ENCODE data around the gene PLRG1.
A peak's percentile ranks its signal among the peaks of the same experiment; 100 is the strongest.

Gene PLRG1

DNA sequence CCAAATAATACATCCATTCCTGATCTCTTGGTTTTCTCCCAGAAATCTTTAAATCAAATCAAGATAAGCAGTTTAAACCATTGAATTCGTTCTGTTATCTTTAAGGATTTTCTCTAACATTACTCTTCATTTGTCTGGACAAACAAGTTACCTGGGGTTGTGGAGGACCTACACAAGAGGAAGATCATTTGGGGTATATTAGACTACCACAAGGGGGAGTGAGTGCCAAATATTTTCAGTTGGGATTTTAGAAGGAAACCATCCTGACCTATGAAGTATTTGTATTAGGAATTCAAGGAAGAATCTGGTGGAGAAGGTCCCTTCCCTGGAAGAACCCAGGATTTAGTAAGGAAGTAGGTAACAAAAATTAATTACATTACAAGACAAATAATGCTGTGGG is 46.6 kb downstream of the PLRG1 start:
- Histone ChIP-seq H3K36me3 (ENCODE audit: insufficient read depth, low read length) (no peaks in the 10 kb centered on the region), H3K4me1 (ENCODE audit: insufficient read depth, low read length, poor library complexity, severe bottlenecking) (no peaks in the 10 kb centered on the region), H3K9ac (ENCODE audit: low read depth, low read length, poor library complexity, severe bottlenecking) (no peak overlapping the region), H2AFZ (ENCODE audit: low read length) (no peak overlapping the region), H3K9me3 (ENCODE audit: insufficient read depth, low read depth, low read length) (no peaks in the 10 kb centered on the region), H3K27me3 (ENCODE audit: insufficient read depth, low read length, poor library complexity, severe bottlenecking) (no peaks in the 10 kb centered on the region), H3K9me2 (replicated peaks; ENCODE audit: low read depth, low read length) (no peaks in the 10 kb centered on the region), H3K4me2 (ENCODE audit: low read depth, low read length, poor library complexity, severe bottlenecking) (no peak overlapping the region), H4K20me1 (ENCODE audit: insufficient read depth, low read length, poor library complexity, severe bottlenecking) (no peaks in the 10 kb centered on the region), H3F3A (ENCODE audit: low read depth) (no peaks in the 10 kb centered on the region), H3K79me2 (ENCODE audit: insufficient read depth, low read length) (no peaks in the 10 kb centered on the region), H3K4me3 (ENCODE audit: low read length, poor library complexity, severe bottlenecking) (no peak overlapping the region)
- TF ChIP-seq, protein P1, sequence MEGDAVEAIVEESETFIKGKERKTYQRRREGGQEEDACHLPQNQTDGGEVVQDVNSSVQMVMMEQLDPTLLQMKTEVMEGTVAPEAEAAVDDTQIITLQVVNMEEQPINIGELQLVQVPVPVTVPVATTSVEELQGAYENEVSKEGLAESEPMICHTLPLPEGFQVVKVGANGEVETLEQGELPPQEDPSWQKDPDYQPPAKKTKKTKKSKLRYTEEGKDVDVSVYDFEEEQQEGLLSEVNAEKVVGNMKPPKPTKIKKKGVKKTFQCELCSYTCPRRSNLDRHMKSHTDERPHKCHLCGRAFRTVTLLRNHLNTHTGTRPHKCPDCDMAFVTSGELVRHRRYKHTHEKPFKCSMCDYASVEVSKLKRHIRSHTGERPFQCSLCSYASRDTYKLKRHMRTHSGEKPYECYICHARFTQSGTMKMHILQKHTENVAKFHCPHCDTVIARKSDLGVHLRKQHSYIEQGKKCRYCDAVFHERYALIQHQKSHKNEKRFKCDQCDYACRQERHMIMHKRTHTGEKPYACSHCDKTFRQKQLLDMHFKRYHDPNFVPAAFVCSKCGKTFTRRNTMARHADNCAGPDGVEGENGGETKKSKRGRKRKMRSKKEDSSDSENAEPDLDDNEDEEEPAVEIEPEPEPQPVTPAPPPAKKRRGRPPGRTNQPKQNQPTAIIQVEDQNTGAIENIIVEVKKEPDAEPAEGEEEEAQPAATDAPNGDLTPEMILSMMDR (conservative IDR thresholded peaks at IDR 0.05; ENCODE audit: low read length), result peak; percentile 81
- TF ChIP-seq EZH2phosphoT487 (IDR thresholded peaks at IDR 0.05; ENCODE audit: borderline replicate concordance), result no peak

DNA sequence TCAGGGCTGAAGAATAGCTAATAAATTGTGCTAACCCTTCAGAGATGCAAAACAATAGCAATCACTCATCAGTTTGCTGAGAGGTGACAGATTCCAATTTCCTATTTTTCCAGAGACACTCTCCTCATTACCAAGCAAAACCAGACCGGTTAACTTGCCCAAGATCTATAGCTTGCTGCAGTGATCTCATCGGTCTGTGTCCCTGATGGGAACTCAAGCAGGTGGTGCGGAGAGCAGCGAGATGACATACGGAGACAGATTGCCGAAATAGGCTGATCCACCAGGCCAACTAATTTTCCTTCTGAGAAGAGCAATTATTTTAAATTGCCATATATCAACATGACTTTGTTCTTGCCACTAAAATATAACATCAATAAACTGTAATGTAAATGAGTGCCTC is 48.1 kb downstream of the PLRG1 start:
- Histone ChIP-seq H3K4me1 (ENCODE audit: insufficient read depth, low read length, poor library complexity, severe bottlenecking) (no peaks in the 10 kb centered on the region), H3K4me2 (ENCODE audit: low read depth, low read length, poor library complexity, severe bottlenecking) (no peak overlapping the region), H3K79me2 (ENCODE audit: insufficient read depth, low read length) (no peaks in the 10 kb centered on the region), H3K9me2 (replicated peaks; ENCODE audit: low read depth, low read length) (no peaks in the 10 kb centered on the region), H3K36me3 (ENCODE audit: insufficient read depth, low read length) (no peaks in the 10 kb centered on the region), H3K9me3 (ENCODE audit: insufficient read depth, low read depth, low read length) (no peaks in the 10 kb centered on the region), H2AFZ (ENCODE audit: low read length) (no peak overlapping the region), H4K20me1 (ENCODE audit: insufficient read depth, low read length, poor library complexity, severe bottlenecking) (no peaks in the 10 kb centered on the region), H3K27me3 (ENCODE audit: insufficient read depth, low read length, poor library complexity, severe bottlenecking) (no peaks in the 10 kb centered on the region), H3K9ac (ENCODE audit: low read depth, low read length, poor library complexity, severe bottlenecking) (no peak overlapping the region), H3K4me3 (ENCODE audit: low read length, poor library complexity, severe bottlenecking) (no peak overlapping the region), H3F3A (ENCODE audit: low read depth) (no peaks in the 10 kb centered on the region)
- TF ChIP-seq, protein P1 (conservative IDR thresholded peaks at IDR 0.05; ENCODE audit: low read length), result no peak
- TF ChIP-seq EZH2phosphoT487 (IDR thresholded peaks at IDR 0.05; ENCODE audit: borderline replicate concordance), result no peak

DNA sequence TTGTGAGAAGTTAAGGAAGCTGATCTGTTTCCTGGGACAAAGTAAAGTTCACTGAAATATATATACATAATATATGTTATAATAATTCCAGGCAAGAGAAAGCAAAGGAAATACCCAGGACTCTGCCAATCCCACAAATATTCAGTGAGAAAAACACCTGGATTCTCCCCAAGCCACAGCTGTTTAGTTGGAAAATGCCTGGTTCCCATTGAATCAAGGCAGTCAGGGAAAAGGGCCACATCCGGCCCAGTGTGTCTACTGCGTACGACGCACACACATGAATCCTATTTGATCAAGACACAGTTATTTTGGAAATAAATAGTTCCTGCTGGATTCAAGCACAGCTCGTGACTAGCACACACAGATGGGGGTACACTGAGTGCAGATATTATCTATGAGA is 52.3 kb downstream of the PLRG1 start:
- Histone ChIP-seq H3K9me3 (ENCODE audit: insufficient read depth, low read depth, low read length) (no peaks in the 10 kb centered on the region), H3K36me3 (ENCODE audit: insufficient read depth, low read length) (no peaks in the 10 kb centered on the region), H3K9me2 (replicated peaks; ENCODE audit: low read depth, low read length) (no peaks in the 10 kb centered on the region), H3K4me2 (ENCODE audit: low read depth, low read length, poor library complexity, severe bottlenecking) (no peak overlapping the region), H3F3A (ENCODE audit: low read depth) (no peaks in the 10 kb centered on the region), H4K20me1 (ENCODE audit: insufficient read depth, low read length, poor library complexity, severe bottlenecking) (no peaks in the 10 kb centered on the region), H2AFZ (ENCODE audit: low read length) (no peak overlapping the region), H3K79me2 (ENCODE audit: insufficient read depth, low read length) (no peaks in the 10 kb centered on the region), H3K27me3 (ENCODE audit: insufficient read depth, low read length, poor library complexity, severe bottlenecking) (no peaks in the 10 kb centered on the region), H3K4me3 (ENCODE audit: low read length, poor library complexity, severe bottlenecking) (no peak overlapping the region), H3K4me1 (ENCODE audit: insufficient read depth, low read length, poor library complexity, severe bottlenecking) (no peaks in the 10 kb centered on the region), H3K9ac (ENCODE audit: low read depth, low read length, poor library complexity, severe bottlenecking) (no peak overlapping the region)
- TF ChIP-seq, protein P1 (conservative IDR thresholded peaks at IDR 0.05; ENCODE audit: low read length), result no peak
- TF ChIP-seq EZH2phosphoT487 (IDR thresholded peaks at IDR 0.05; ENCODE audit: borderline replicate concordance), result no peak
